Fibroblast of lung (primary cell): Measurements from ENCODE around the gene ZNF593OS. TPM values are rescaled to one million over a fixed set of nuclear protein-coding genes. Genes with fewer than 3 reads are reported as not detected.

Experiments used
- DNase-seq, 2 donors: peaks; one replicate each; pipeline versions ENCODE4 v3.0.0 to v3.0.0-alpha.2; 2010; ENCODE audit warnings: low read depth in 2 of 2
- H2AFZ ChIP-seq: 2 replicates; pipeline ENCODE4 v1.5.1; 2012; ENCODE audit warnings: low read length, control low read depth, inconsistent platforms
- H3K27ac ChIP-seq: 2 replicates; pipeline ENCODE4 v1.5.1; 2011; ENCODE audit warnings: low read length, control low read depth; ENCODE audit not compliant: insufficient read depth
- H3K27me3 ChIP-seq: 2 replicates; pipeline ENCODE4 v1.5.1; 2011; ENCODE audit warnings: mild to moderate bottlenecking, low read length; ENCODE audit not compliant: control insufficient read depth, insufficient read depth
- H3K36me3 ChIP-seq: 2 replicates; pipeline ENCODE4 v1.5.1; 2011; ENCODE audit warnings: low read length; ENCODE audit not compliant: control insufficient read depth, insufficient read depth
- H3K4me1 ChIP-seq: 2 replicates; pipeline ENCODE4 v1.5.1; 2011; ENCODE audit warnings: low read length; ENCODE audit not compliant: control insufficient read depth, insufficient read depth; ENCODE audit errors: extremely low read depth
- H3K4me2 ChIP-seq: 2 replicates; pipeline ENCODE4 v1.5.1; 2011; ENCODE audit warnings: low read length, control low read depth; ENCODE audit not compliant: insufficient read depth; ENCODE audit errors: extremely low read depth
- H3K4me3 ChIP-seq, 4 experiments: fragments of 200-600 bp in 1 of 4; sonication (generic) in 1 of 4; replicated peaks in 1 of 4; 2 replicates each; pipeline ENCODE4 v1.5.1; 2011 to 2016; ENCODE audit warnings: low read length in 4 of 4, low read depth in 3 of 4, mild to moderate bottlenecking in 3 of 4, control low read depth in 2 of 4, inconsistent platforms in 1 of 4, mixed read lengths in 1 of 4; ENCODE audit not compliant: insufficient read depth in 1 of 4; ENCODE audit errors: control extremely low read depth in 1 of 4
- H3K79me2 ChIP-seq: 2 replicates; pipeline ENCODE4 v1.5.1; 2012; ENCODE audit warnings: mild to moderate bottlenecking, low read length, inconsistent platforms; ENCODE audit not compliant: control insufficient read depth, insufficient read depth
- H3K9ac ChIP-seq: 2 replicates; pipeline ENCODE4 v1.5.1; 2011; ENCODE audit warnings: mild to moderate bottlenecking, low read length, control low read depth; ENCODE audit not compliant: insufficient read depth
- H3K9me3 ChIP-seq: 2 replicates; pipeline ENCODE4 v1.5.1; 2012; ENCODE audit warnings: low read depth, low read length; ENCODE audit not compliant: control insufficient read depth, insufficient read depth
- H4K20me1 ChIP-seq: 2 replicates; pipeline ENCODE4 v1.5.1; 2011; ENCODE audit warnings: low read length; ENCODE audit not compliant: control insufficient read depth, insufficient read depth; ENCODE audit errors: extremely low read depth
- EZH2 ChIP-seq: IDR thresholded peaks from 2 replicates; pipeline ENCODE4 v1.5.1; 2012; ENCODE audit warnings: low read length, control low read depth, mild to moderate bottlenecking; ENCODE audit errors: missing control alignments
- polyA plus RNA-seq, 2 donors: library from polyadenylated mRNA; depleted of rRNA in 1 of 2; stranded (reverse) in 1 of 2; unstranded in 1 of 2; fragments of >200 nt; gene quantifications; 2 replicates each; pipeline ENCODE4 v1.2.1, GENCODE V29; 2011 to 2012; ENCODE audit warnings: missing spikeins in 1 of 2
- total RNA-seq: library from RNA; depleted of rRNA; stranded (reverse); fragments of >200 nt; gene quantifications from 2 replicates; pipeline ENCODE4 v1.2.1, GENCODE V29; 2014
- TF ChIP-seq, protein P1 (sequence below), 2 donors: IDR thresholded peaks in 1 of 2; conservative IDR thresholded peaks in 1 of 2; 1 replicate in 1 of 2; 2 replicates in 1 of 2; pipeline ENCODE4 v1.5.1; 2011 to 2012; ENCODE audit warnings: low read length in 2 of 2, control low read depth in 1 of 2, inconsistent platforms in 1 of 2, low read depth in 1 of 2, mild to moderate bottlenecking in 1 of 2

The ZNF593OS gene
- total and polyA plus RNA-seq, 2 donors (not counting 1 experiment from before 2014, with no cell fraction given): not detected

DNA sequence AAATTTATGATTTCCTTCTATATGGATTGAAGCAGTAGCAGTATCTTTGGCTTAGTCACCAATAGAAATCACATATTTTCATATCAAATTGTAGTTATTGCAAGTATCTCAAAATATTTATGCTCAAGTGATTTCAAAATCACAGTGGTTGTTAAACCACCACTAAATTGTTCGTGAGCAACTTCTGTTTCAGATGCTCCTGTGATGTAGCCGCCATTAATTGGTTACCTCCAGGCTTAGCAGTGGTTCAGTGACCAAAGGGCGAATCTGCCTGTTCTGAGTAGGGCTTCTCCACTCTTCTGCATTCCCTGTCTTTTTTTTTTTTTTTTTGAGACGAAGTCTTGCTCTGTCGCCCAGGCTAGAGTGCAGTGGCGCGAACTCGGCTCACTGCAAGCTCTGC is 3.7 kb upstream of the ZNF593OS start:
- TF ChIP-seq, protein P1, sequence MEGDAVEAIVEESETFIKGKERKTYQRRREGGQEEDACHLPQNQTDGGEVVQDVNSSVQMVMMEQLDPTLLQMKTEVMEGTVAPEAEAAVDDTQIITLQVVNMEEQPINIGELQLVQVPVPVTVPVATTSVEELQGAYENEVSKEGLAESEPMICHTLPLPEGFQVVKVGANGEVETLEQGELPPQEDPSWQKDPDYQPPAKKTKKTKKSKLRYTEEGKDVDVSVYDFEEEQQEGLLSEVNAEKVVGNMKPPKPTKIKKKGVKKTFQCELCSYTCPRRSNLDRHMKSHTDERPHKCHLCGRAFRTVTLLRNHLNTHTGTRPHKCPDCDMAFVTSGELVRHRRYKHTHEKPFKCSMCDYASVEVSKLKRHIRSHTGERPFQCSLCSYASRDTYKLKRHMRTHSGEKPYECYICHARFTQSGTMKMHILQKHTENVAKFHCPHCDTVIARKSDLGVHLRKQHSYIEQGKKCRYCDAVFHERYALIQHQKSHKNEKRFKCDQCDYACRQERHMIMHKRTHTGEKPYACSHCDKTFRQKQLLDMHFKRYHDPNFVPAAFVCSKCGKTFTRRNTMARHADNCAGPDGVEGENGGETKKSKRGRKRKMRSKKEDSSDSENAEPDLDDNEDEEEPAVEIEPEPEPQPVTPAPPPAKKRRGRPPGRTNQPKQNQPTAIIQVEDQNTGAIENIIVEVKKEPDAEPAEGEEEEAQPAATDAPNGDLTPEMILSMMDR (conservative IDR thresholded peaks at IDR 0.05 in 1 of 2, IDR thresholded peaks at IDR 0.05 in 1 of 2; ENCODE audit: low read depth in 1 of 2, low read length in 2 of 2): no peak
- no peak for TF ChIP-seq EZH2

DNA sequence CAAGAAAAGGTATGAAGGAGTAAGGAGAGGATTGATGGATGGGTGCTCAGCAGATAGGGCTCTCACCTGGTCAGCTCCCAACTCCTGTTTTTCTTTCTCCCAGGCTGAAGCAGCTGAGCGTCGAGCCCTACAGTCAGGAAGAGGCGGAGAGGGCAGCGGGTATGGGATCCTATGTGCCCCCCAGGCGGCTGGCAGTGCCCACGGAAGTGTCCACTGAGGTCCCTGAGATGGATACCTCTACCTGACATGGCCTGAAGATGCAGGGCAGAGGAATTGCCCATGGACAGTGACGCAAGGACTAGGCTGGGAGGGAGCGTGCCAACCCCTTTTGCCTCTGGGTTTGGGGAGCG is 1.2 kb downstream of the ZNF593OS start:
- TF ChIP-seq, protein P1 (conservative IDR thresholded peaks at IDR 0.05 in 1 of 2, IDR thresholded peaks at IDR 0.05 in 1 of 2; ENCODE audit: low read depth in 1 of 2, low read length in 2 of 2): no peak
- no peak for TF ChIP-seq EZH2
- no peak for DNase-seq

More for the DNA sequence above, 3.7 kb upstream of the ZNF593OS start:
- peaks cover 3% of the 10 kb centered on the region for H3K4me1 ChIP-seq
- H4K20me1 ChIP-seq: no peaks in the 10 kb centered on the region
- no peak for DNase-seq
- H3K9me3 ChIP-seq: no peaks in the 10 kb centered on the region
- no peak overlapping the region for H3K4me3 ChIP-seq
- peaks cover 3% of the 10 kb centered on the region for H3K79me2 ChIP-seq
- H3K4me2 ChIP-seq: no peak overlapping the region
- H3K27ac ChIP-seq: no peak overlapping the region
- peaks cover 2% of the 10 kb centered on the region for H3K27me3 ChIP-seq
- H2AFZ ChIP-seq: no peak overlapping the region
- no peak overlapping the region for H3K9ac ChIP-seq
- H3K36me3 ChIP-seq: peaks cover 3% of the 10 kb centered on the region

DNA sequence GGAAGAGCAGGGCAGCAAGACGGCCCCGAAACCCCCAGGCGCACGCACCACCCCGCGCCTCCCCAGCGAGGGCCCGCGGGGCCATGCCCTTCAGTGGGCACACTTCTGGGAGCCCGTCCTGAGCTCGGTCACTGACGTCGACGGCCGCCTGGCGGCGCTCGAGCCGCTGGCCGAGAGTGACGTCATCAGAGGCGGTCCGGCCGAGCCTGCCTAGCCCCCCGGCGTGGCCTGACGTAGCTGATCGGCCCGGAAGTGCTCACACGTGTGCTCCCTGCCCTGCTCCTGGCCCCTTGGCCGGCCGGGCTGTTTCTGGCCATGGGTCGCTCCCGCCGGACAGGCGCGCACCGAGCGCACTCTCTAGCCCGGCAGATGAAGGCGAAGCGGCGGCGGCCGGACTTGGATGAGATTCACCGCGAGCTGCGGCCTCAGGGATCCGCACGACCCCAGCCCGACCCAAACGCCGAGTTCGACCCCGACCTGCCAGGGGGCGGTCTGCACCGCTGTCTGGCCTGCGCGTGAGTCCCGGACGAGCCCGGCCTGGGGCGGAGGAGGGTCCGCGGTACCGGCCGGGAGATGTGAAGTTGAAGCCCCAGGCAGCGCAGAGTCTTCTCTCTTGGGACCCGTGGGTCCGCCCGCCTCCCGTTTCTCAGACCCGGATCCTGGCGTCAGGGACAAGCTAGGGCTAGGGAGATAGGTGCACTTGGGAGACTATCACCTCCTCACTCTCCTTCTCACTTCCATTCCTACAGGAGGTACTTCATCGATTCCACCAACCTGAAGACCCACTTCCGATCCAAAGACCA is 1.8 kb downstream of the ZNF593OS start, which contains the start of gene ZNF593:
ZNF593 (plus strand) TSS at position 240 of the 803 bp plus-strand sequence; CDS start at position 316, 76 bp downstream.
- peak within 1 kb of the TSS; percentile 84 for H3K27ac ChIP-seq
- peaks cover 3% of the 10 kb centered on the region for H3K36me3 ChIP-seq
- peaks cover 4% of the 10 kb centered on the region for H3K4me1 ChIP-seq
- peak within 1 kb of the TSS; percentile 97 for H3K4me2 ChIP-seq
- peak; percentile 88 to 92 for DNase-seq
- no peaks in the 10 kb centered on the region for H3K9me3 ChIP-seq
- H3K79me2 ChIP-seq: peaks cover 6% of the 10 kb centered on the region
- no peaks in the 10 kb centered on the region for H3K27me3 ChIP-seq
- peak within 1 kb of the TSS; percentile 75 for H2AFZ ChIP-seq
- peak within 1 kb of the TSS; percentile 95 for H3K9ac ChIP-seq
- TF ChIP-seq EZH2: no peak
- TF ChIP-seq, protein P1 (conservative IDR thresholded peaks at IDR 0.05 in 1 of 2, IDR thresholded peaks at IDR 0.05 in 1 of 2; ENCODE audit: low read depth in 1 of 2, low read length in 2 of 2): peak; percentile 73 to 86
- H3K4me3 ChIP-seq: peak within 1 kb of the TSS; percentile 80 to 94 (median 84)
- no peaks in the 10 kb centered on the region for H4K20me1 ChIP-seq

More for the DNA sequence above, 1.2 kb downstream of the ZNF593OS start:
- Histone ChIP-seq H4K20me1 (no peaks in the 10 kb centered on the region), H3K4me3 (peak overlapping the region; percentile 80 to 94 (median 84)), H3K4me1 (peaks cover 4% of the 10 kb centered on the region), H3K79me2 (peaks cover 6% of the 10 kb centered on the region), H3K27ac (peak overlapping the region; percentile 84), H2AFZ (peak overlapping the region; percentile 75), H3K4me2 (peak overlapping the region; percentile 97), H3K9ac (peak overlapping the region; percentile 95), H3K27me3 (no peaks in the 10 kb centered on the region), H3K36me3 (peaks cover 3% of the 10 kb centered on the region), H3K9me3 (no peaks in the 10 kb centered on the region)
